ENCODE results near the gene CCT5. TPM values are rescaled to one million over a fixed set of nuclear protein-coding genes. Genes with fewer than 3 reads are reported as not detected.

The CCT5 gene
- 100 to 1,000 TPM; 187 to 214 (median 194) TPM for polyA plus RNA-seq (ENCODE audit: insufficient read depth in 1 of 5, insufficient read length in 5 of 5, low replicate concordance in 1 of 5)
- long read RNA-seq, donor 1, transcript CCT5-201 (11 exons, 3,675 nt), result major isoform, 56 of 229 reads
- long read RNA-seq, donor 1, transcript CCT5-212 (2 exons, 568 nt), result minor isoform, 27 of 229 reads
- long read RNA-seq, donor 1, partial matches to known transcripts, result 142 of 229 reads
- long read RNA-seq, donor 1, other reads (novel, unspliced or antisense), result 0 of 229 reads
- long read RNA-seq, donor 2, transcript CCT5-201 (11 exons, 3,675 nt), result major isoform, 40 of 114 reads
- long read RNA-seq, donor 2, partial matches to known transcripts, result 56 of 114 reads
- long read RNA-seq, donor 2, other reads (novel, unspliced or antisense), result 13 of 114 reads
- long read RNA-seq, donor 3, transcript CCT5-210 (3 exons, 1,091 nt), result minor isoform, 5 of 160 reads
- long read RNA-seq, donor 3, transcript CCT5-206 (3 exons, 555 nt), result minor isoform, 5 of 160 reads
- long read RNA-seq, donor 3, transcript CCT5-201 (11 exons, 3,675 nt), result major isoform, 48 of 160 reads
- long read RNA-seq, donor 3, transcript CCT5-212 (2 exons, 568 nt), result minor isoform, 19 of 160 reads
- long read RNA-seq, donor 3, partial matches to known transcripts, result 52 of 160 reads
- long read RNA-seq, donor 3, other reads (novel, unspliced or antisense), result 31 of 160 reads
- long read RNA-seq, donor 4, transcript CCT5-201 (11 exons, 3,675 nt), result major isoform, 31 of 111 reads
- long read RNA-seq, donor 4, transcript CCT5-212 (2 exons, 568 nt), result minor isoform, 19 of 111 reads
- long read RNA-seq, donor 4, partial matches to known transcripts, result 42 of 111 reads
- long read RNA-seq, donor 4, other reads (novel, unspliced or antisense), result 13 of 111 reads
- long read RNA-seq, donor 5, transcript CCT5-212 (2 exons, 568 nt), result minor isoform, 12 of 210 reads
- long read RNA-seq, donor 5, transcript CCT5-201 (11 exons, 3,675 nt), result major isoform, 59 of 210 reads
- long read RNA-seq, donor 5, partial matches to known transcripts, result 126 of 210 reads
- long read RNA-seq, donor 5, other reads (novel, unspliced or antisense), result 10 of 210 reads
- long read RNA-seq, donor 6, transcript CCT5-212 (2 exons, 568 nt), result minor isoform, 24 of 193 reads
- long read RNA-seq, donor 6, transcript CCT5-201 (11 exons, 3,675 nt), result major isoform, 55 of 193 reads
- long read RNA-seq, donor 6, partial matches to known transcripts, result 70 of 193 reads
- long read RNA-seq, donor 6, other reads (novel, unspliced or antisense), result 42 of 193 reads
- long read RNA-seq, donor 7, transcript CCT5-212 (2 exons, 568 nt), result minor isoform, 9 of 128 reads
- long read RNA-seq, donor 7, transcript CCT5-201 (11 exons, 3,675 nt), result major isoform, 46 of 128 reads
- long read RNA-seq, donor 7, partial matches to known transcripts, result 71 of 128 reads
- long read RNA-seq, donor 7, other reads (novel, unspliced or antisense), result 0 of 128 reads
- long read RNA-seq, donor 8, transcript CCT5-212 (2 exons, 568 nt), result major isoform, 17 of 61 reads
- long read RNA-seq, donor 8, transcript CCT5-201 (11 exons, 3,675 nt), result major isoform, 17 of 61 reads
- long read RNA-seq, donor 8, partial matches to known transcripts, result 26 of 61 reads
- long read RNA-seq, donor 8, other reads (novel, unspliced or antisense), result 0 of 61 reads

DNA sequence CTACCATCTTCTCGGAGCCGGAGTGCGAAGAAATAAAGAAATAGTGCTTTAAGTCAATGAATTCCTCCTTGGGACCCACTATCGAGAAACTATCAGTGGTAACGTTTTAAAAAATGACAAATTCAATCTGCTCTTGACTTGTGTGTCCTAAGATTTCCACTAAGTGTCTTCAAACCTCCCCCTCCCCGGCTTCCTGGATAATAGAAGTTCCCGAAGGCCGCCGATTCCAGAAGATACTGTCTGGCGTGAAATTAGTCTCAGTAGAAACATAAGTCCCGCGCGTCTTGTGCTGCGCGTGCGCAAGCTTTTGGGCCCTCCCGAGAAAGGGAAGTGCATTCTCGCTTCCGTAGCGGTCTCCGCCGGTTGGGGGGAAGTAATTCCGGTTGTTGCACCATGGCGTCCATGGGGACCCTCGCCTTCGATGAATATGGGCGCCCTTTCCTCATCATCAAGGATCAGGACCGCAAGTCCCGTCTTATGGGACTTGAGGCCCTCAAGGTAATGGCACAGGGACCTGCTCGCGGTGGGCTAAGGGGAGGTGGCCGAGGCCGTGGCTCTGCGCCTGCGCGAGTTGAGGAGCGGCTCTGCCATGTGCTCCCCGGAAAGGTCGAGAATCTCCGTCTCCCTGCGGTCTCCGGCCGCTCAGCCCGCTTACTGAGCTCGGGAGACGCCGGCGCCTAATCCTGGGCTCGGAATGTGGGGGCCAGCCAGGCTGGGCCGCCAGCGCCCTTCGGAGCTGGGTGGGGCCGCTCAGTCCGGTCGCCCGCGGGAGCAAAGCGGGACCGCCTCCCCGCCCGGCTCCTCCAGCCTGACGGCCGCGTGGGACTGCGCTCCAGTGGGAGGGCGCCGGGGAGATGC, at the start of gene CCT5:
Gene CCT5, plus strand, starts transcription at position 333 of the 858 bp plus-strand sequence. Its CDS starts 61 bp downstream, at position 394.
- peak; percentile 95 to 96 for DNase-seq

DNA sequence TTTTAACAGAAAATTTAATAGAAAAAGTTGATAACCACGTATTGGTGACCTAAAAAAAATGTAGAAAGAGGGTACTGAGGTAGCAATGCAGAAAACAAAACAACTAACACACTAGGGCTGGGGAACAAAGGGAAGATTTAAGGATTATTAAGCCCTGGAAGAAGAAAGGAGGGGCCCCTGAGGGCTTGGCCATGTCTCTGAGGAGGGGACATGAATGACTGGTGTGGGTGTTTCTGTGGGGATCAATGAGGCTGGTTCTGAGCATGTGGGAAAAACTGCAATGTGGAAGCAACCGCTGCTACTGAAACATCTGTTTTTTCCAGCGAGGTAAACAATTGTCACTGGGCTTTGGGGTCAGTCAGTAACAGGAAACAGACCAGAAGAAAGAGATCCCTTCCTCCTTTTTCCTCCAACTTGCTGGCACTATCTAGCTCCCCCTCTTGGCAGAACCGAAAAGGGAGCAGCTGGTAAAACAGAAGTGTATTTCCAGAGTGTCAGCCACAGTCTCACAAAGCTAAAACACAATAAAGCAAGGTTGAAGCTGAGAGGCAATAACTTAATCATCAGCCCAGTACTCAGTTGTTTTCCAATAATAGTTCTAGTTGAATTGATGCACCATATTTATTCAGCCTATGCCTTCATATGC, 48.7 kb upstream of the CCT5 start:
- no peak for DNase-seq

DNA sequence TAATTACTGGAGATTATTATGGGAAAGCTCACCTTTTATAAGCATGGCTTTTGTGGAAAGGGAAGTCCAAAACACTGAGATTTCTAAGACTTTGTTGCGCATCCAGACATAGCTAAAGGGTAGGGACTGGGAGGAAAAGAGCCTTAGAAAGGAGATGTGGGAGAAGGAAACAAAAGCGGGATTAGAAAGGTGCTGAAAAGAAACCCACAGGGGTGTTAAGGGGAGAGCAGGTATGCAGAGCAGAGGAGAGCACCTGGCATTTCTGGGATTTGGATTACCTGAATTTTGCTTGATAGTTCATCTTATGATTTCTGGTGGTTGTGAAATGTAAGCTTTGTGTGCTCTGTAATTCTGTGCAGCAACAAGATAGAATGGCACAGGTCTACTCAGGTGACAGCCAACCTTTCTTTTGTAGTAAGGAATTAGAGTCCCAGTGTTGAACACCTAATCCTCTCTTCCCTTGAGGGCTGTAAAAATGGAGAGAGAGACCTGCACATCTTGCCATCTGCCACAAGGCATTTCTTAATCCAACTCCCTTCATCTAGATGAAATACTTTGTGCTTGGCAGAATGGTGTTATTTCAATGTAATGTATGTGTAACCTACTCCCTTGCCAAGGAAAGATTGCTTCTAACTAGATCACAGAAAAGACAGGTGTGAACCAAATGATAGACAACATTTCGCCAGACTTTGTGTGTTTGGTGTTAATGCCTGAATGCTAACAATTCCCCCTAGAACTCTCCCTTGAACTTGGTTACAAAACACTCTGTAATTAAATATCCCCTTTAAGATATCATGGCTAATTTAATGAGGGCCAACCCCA, 47.8 kb upstream of the CCT5 start:
- no peak for DNase-seq

DNA sequence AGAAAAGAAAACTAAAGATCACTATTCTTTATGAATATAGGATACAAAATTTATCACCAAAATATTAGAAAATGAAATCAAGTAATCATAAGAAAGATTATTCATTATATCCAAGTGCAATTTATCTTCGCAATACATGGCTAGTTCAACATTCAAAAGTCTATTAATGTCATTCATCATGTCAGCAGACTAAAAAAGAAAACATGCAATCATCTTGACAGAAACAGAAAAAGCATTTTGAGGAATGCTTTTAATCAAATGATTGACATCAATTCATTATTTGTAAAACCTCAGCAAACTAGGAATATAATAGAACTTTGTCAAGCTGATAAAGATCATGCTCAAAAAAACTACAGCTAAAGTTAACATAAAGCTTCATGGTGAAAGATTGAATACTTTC, 41.1 kb upstream of the CCT5 start:
- DNase-seq, result no peak

DNA sequence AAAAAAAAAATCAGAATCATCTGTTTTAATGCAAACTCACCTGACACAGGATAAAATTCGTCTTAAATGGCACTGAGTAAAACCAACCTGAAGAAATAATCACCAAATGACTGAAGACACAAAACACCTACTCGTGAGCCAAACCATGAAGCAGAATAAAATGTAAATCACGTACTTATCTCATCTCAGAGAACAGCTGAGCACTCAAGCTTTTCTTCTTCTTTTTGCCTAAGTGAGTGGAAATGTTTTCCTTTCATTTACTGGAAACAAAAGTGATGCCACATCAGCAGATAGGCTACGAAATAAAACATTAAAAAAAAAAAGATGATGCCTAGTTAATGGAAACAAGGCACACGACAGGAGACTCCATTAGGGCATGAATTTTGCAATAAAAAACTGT, 36.8 kb upstream of the CCT5 start:
- DNase-seq, result no peak

DNA sequence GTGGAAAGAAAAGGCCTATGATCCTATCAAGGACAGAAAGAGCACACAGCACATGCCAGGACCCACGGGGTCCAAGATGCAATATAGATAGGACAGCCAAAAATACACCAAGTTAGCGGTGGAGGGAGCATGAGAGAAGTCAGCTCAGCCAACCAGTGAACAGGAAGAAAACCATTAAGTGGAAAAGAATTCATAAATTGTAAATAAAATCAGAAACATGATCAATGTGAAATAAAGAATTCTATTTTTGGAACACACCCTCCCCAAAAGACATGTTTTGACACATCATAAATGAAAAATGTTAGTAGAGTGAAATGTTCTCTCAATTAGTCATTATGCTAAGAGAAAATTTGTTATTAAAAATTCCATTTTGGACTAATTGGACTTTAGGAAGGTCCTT, 36.0 kb upstream of the CCT5 start:
- DNase-seq, result no peak

DNA sequence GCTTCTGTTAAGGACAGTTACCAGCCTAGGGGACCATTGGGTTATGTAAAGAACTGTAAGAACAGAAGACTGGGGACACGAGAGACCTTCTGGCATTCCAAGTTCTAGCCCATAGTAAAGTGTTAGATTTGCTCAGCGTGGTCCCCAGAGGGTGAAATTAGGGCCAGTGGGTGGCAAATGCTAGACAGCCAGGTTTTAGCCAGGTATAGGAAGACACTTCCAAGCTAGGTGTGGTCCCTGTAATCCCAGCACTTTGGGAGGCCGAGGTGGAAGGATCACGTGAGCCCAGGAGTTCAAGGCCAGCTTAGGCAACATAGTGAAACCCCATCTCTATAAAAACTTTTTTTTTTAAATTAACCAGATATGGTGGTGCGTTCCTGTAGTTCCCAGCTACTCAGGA, 34.7 kb upstream of the CCT5 start:
- no peak for DNase-seq

DNA sequence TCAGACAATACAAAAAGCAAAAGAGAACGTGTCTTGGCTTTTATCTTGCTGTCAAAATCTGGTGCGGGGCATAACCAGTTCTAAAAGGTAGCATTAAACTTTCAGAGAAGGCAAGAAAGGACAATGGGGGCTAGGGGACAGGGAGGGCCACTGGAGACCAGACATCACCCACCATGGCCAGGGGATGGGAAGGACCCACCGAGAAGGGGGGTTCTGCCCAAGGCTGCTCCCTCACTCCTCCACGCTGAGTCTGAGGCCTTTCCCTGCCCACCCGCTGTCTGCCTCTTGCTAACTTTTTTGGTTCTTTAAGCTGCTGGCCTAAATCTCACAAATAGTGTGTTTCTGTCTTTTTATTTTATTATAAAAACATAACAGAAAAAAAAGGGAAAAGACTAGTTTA, 34.0 kb upstream of the CCT5 start:
- DNase-seq, result no peak

DNA sequence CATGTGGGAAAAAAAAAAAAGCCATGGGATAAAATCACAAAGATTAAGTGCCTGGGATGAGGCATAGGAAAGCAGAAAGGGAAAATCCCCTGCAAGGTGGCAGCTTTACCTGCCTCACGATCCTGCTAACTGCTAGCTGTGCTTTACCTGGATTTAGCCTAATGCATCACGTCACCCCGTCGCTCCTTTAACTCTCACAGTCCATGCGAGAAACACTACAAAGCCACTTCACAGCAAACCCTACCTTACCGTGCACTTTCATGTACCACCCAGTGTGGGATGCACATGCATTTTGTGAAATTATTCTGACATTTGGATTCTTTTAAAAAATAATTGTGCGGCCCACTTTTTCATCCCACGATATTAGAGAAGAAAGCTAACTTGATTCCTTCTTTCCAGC, 31.4 kb upstream of the CCT5 start:
- DNase-seq, result no peak

DNA sequence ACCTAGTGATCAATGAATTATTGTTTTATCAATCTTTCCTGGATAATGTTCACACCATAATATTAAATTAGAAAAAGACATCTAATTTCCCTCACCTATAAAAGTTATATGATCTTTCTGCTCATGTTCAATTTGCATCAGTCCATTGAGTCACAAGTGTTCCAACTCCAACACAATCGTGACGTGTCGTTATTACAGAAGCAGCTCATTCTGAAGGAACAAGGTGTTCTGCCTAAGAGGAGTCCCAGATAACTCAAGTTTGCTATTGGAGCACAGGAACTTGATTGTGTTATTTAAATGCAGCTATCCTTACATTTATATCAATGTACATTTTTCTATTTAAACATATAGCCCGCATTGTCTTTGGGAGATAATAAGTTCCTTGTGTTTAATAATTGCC, 31.0 kb upstream of the CCT5 start:
- no peak for DNase-seq

DNA sequence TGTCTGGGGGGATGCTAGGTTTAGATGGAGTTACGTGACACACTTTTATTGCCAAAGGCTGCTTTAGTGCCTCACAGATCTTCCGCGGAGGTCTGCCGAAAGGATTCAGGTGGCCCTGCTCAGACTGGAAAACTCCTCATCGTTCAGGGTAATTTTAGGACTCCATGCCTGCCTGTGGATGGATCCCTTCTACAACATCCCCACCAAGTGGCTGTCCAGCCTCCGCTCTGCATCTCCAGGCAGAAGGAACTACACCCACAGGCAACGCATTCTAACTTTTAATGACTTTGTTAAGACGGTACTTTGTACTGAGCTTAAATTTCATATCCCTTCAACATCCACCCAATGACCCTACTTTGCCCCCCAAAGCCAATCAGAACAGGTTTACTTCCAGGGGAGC, 29.8 kb upstream of the CCT5 start:
- no peak for DNase-seq

DNA sequence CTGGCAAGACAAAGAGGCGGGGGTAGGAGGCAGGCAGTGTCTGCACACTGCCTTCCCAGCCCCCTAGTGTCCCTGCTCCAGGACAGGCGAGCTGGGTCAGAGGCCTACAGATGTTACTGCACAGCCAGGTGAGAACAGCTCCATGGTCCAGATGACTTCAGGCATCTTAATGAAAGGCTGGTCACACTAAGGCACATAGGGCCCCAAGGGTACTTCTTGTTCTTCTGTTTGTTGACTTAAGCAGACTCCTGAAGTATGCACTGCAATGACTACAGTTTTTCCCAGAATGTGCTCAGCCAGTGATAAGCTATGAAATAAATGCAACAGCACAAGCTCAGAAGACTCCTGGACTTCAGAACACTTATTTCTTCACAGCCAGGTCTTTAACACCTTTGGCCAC, 27.8 kb upstream of the CCT5 start:
- DNase-seq, result no peak

DNA sequence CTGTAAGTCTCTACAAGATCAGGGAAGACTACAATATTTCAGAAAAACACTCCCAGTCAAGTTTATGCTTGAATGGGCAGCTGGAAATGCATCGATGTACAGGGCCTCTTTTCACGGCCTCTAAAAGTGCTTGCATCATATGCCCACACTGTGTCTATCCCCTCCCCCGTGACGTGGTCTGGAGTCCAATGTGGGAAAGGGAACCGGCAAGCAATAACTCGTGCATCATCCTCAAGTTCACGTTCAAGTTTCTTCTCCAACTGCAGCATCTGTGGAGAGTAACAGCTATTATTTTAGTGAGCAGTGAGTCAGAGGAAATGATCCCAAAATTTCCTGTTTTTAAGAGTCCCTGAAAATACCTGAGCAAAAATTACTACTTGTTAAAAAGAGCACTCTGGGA, 22.7 kb upstream of the CCT5 start:
- DNase-seq, result no peak

DNA sequence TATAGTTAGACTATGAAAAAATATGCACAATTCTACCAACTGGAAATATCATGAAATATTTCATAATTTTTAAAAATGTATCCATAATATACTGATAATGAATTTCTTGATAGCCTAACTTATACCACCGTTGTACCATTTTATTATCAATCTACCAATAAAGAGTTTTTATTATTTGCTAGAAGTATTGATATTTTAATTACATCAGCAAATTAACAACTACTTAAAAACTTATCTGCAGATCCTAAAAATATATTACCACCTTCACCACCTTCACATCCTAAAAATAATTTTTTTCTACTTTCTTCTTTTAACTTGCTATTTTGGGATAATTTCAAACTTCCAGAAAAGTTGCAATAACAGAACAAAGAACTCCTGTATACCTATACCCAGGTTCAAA, 21.8 kb upstream of the CCT5 start:
- no peak for DNase-seq

DNA sequence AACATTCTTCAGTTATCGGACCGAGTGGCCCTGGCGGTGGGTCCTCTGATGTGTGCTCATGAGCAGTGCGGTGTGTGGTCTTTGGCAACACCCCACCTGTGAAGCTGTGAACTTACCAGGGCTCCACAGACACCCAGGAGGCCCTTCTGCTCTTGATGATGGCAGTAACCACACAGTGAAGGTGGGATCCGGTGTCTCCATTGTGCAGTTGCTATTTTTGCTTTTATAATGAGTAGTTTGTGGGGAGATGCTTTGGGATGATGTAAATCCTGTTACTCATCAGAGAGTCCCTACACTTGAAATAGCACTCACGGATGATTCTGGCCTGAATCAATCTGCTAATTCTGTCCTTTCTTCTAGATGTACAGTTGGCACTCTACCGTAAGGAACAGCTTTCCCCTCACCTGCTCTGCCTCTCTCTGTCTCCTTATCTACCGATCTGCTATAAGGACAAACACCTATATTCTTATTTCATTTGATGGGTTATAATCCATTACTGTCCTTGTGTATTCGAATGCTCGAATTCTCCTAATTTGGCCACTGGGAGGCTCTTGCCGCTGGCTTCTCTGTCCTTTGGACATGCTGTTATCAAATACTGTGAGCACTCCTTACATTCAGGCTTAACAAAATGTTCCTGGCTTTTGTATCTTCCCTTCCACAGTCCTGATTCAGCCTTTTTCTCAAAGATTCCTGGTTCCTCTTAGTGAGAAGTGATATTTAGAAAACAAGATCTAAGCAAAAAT, 20.6 kb upstream of the CCT5 start:
- DNase-seq, result no peak

DNA sequence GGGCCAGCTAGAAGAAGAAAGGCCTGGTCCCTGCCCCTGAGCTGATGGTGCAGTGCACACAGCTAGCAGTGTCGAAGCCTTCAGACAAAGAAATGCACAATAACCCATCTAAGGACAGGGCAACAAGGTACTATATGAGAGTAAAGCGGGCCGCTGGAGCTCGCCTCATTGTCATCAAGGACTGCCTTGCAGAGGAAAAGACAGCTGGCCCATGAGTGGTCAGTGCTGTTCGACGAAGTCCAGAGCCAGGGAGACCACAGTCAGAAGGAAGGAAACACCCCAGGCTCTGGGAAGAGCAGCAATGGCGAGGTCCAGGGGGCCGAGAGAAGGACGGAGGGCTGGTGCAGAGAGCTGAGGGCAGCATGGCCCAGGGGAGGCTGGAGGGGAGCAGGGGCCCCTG, 17.7 kb upstream of the CCT5 start:
- no peak for DNase-seq

DNA sequence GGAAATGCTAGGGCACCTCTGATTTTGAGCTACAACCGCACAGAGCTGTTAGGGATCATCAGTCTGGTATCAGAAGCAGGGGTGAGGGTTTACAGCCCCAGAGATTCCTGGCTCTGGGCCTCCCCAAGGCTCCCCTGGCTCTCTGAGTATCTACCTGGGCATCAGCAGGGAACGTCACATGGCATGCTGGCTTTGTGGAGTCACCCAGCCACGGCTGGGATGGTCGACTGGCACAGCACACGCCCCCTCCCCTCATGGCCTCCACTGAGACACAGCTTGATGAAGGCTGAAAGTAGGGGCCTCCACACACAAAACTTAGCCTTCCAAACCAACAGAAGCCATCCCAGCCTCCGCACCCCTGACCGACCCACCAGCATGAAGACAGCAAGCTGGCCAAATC, 17.1 kb upstream of the CCT5 start:
- DNase-seq, result no peak

DNA sequence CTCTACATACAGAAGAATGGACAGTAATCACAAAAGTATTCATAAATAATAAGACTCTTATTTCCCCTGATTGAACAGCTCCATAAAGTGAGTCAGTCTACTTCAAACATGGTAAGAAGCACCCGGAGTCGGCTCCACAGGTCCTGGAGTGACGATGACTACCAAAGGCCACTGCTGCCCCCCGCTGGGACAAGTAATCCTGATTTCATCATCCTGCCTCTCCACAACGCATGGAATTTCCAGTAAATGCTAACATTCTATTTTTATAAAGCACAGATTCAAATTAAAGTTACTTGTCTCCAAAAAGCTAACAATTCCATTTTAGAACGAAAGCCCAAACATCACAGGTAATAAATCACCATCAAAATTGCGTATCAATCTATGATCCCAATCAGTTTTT, 16.6 kb upstream of the CCT5 start:
- no peak for DNase-seq

Data from right lung (tissue), 10 donors.